ENCODE data around the gene RPH3AL.

Gene RPH3AL

GRCh38 chr17:313911-314613 is 38.5 kb downstream of the RPH3AL start:
- DNase-seq = no peak

- DNase-seq = no peak
Measured at GRCh38 chr17:313231-313630, 39.4 kb downstream of the RPH3AL start.

- no peak for DNase-seq
Measured at GRCh38 chr17:312476-313148, 40.0 kb downstream of the RPH3AL start.

GRCh38 chr17:311119-311782 is 41.4 kb downstream of the RPH3AL start:
- DNase-seq = no peak

- DNase-seq = no peak
Measured at GRCh38 chr17:310111-311010, 42.2 kb downstream of the RPH3AL start.

GRCh38 chr17:309361-309888 is 43.2 kb downstream of the RPH3AL start:
- no peak for DNase-seq

- no peak for DNase-seq
Measured at GRCh38 chr17:307741-308507, 44.7 kb downstream of the RPH3AL start.

GRCh38 chr17:307295-307691 is 45.3 kb downstream of the RPH3AL start:
- DNase-seq = no peak

GRCh38 chr17:306536-307294 is 45.9 kb downstream of the RPH3AL start:
- DNase-seq = no peak

GRCh38 chr17:306116-306515 is 46.5 kb downstream of the RPH3AL start:
- DNase-seq = no peak

- DNase-seq = no peak
Measured at GRCh38 chr17:305090-305976, 47.3 kb downstream of the RPH3AL start.

- no peak for DNase-seq
Measured at GRCh38 chr17:304461-304860, 48.1 kb downstream of the RPH3AL start.

GRCh38 chr17:303168-303567 is 49.4 kb downstream of the RPH3AL start:
- DNase-seq = no peak

GRCh38 chr17:302300-302698 is 50.3 kb downstream of the RPH3AL start:
- no peak for DNase-seq

- DNase-seq = no peak
Measured at GRCh38 chr17:301681-302299, 50.8 kb downstream of the RPH3AL start.

GRCh38 chr17:300881-301280 is 51.7 kb downstream of the RPH3AL start:
- no peak for DNase-seq

- no peak for DNase-seq
Measured at GRCh38 chr17:299546-299945, 53.1 kb downstream of the RPH3AL start.

GRCh38 chr17:298791-299450 is 53.7 kb downstream of the RPH3AL start:
- DNase-seq = no peak

GRCh38 chr17:297758-298157 is 54.8 kb downstream of the RPH3AL start:
- DNase-seq = no peak
